Measurements from ENCODE around the gene ZDHHC5. TPM values are rescaled to one million over a fixed set of nuclear protein-coding genes. Genes with fewer than 3 reads are reported as not detected.

Gene ZDHHC5
- total RNA-seq, 1 experiment from 2014 or later, result 64.1 TPM

GRCh38 chr11:57635246-57635645 is 32.7 kb upstream of the ZDHHC5 start:
- no peak overlapping the region for H3K4me2 ChIP-seq (ENCODE audit: low read length)
- no TSS peak for BruUV-seq (replicated peaks)
- POLR2A ChIA-PET, result no interaction called here

More at GRCh38 chr11:57635246-57635645, 32.7 kb upstream of the ZDHHC5 start:
- Histone ChIP-seq H2AFZ (ENCODE audit: low read depth, low read length, poor library complexity, severe bottlenecking) (no peak overlapping the region), H3K4me1 (ENCODE audit: control insufficient read depth in 1 of 2, insufficient read depth in 2 of 2, low read length in 2 of 2) (peaks cover 6 to 26% of the 10 kb centered on the region in 2 experiments; a peak in 3 of 4 replicates), H3K9ac (ENCODE audit: low read length) (no peak overlapping the region), H3K36me3 (ENCODE audit: control insufficient read depth in 1 of 2, insufficient read depth in 2 of 2, low read length in 2 of 2) (no peaks in the 10 kb centered on the region), H3K27me3 (ENCODE audit: insufficient read depth, low read length) (peaks cover 13% of the 10 kb centered on the region; the same call in 1 of the 2 replicates), H3K79me2 (ENCODE audit: insufficient read depth, low read length) (peaks cover 10% of the 10 kb centered on the region), H3K9me3 (ENCODE audit: control insufficient read depth in 1 of 2, insufficient read depth in 1 of 2, low read depth in 1 of 2, low read length in 2 of 2) (no peaks in the 10 kb centered on the region), H3K4me3 (replicated peaks in 1 of 2; ENCODE audit: low read depth in 1 of 2, low read length in 2 of 2) (no peak overlapping the region), H4K20me1 (ENCODE audit: insufficient read depth) (no peaks in the 10 kb centered on the region), H3K9me2 (ENCODE audit: insufficient read depth) (no peaks in the 10 kb centered on the region), H3K27ac (ENCODE audit: low read depth, low read length) (no peak overlapping the region)
- TF ChIP-seq SP1 (IDR thresholded peaks at IDR 0.05; ENCODE audit: low read depth) (no peak), CTCF (IDR thresholded peaks at IDR 0.05 in 2 of 3, conservative IDR thresholded peaks at IDR 0.05 in 1 of 3; ENCODE audit: borderline replicate concordance in 1 of 3, insufficient read depth in 1 of 3, low read depth in 2 of 3, low read length in 2 of 3) (no peak), ZFX (IDR thresholded peaks at IDR 0.05) (no peak), ZNF274 (IDR thresholded peaks at IDR 0.05; ENCODE audit: low read depth, low read length) (no peak), JUND (IDR thresholded peaks at IDR 0.05) (no peak), POLR2AphosphoS5 (IDR thresholded peaks at IDR 0.05; ENCODE audit: low read depth, low read length) (no peak), RAD21 (IDR thresholded peaks at IDR 0.05; ENCODE audit: low read depth) (no peak)
- TF ChIP-seq, protein P1, sequence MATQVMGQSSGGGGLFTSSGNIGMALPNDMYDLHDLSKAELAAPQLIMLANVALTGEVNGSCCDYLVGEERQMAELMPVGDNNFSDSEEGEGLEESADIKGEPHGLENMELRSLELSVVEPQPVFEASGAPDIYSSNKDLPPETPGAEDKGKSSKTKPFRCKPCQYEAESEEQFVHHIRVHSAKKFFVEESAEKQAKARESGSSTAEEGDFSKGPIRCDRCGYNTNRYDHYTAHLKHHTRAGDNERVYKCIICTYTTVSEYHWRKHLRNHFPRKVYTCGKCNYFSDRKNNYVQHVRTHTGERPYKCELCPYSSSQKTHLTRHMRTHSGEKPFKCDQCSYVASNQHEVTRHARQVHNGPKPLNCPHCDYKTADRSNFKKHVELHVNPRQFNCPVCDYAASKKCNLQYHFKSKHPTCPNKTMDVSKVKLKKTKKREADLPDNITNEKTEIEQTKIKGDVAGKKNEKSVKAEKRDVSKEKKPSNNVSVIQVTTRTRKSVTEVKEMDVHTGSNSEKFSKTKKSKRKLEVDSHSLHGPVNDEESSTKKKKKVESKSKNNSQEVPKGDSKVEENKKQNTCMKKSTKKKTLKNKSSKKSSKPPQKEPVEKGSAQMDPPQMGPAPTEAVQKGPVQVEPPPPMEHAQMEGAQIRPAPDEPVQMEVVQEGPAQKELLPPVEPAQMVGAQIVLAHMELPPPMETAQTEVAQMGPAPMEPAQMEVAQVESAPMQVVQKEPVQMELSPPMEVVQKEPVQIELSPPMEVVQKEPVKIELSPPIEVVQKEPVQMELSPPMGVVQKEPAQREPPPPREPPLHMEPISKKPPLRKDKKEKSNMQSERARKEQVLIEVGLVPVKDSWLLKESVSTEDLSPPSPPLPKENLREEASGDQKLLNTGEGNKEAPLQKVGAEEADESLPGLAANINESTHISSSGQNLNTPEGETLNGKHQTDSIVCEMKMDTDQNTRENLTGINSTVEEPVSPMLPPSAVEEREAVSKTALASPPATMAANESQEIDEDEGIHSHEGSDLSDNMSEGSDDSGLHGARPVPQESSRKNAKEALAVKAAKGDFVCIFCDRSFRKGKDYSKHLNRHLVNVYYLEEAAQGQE (IDR thresholded peaks at IDR 0.05; ENCODE audit: low read depth), result no peak
- ChIA-PET RAD21 (ENCODE audit: low non-redundant PET in 1 of 2, low total read pairs in 2 of 2, uncharacterized antibody in 2 of 2, unreplicated experiment in 2 of 2) (no interaction called here), CTCF (interaction anchor here (0.9 kb wide), 1 partner anchor 9 kb away, joined by 3 read pairs; no protein-coding TSS in a partner anchor)
- ATAC-seq, result no peak
- no peak for DNase-seq (ENCODE audit: low read depth, low spot score)
- intact Hi-C loops (cut with micrococcal nuclease), result no loop called here

Measured in HCT116 (cell line).